Measurements from ENCODE around the gene RPL15.

DNA sequence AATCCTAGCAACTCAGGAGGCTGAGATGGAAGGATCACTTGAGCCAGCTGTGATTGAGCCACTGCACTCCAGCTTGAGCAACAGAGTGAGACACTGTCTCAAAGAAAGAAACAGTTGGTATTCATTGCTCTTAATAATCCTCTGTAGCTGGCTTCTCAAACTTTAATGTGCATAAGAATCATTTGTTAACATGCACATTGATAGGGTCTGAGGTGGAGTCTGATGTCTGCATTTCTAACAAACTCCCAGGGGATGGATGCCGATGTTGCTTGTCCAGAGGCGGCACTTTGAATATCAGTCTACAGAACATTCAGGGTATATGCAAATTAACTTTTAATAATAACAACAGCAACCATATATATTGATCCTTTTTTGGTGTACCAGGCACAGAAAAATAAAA lies 40.0 kb upstream of the RPL15 start:
- no peak for TF ChIP-seq CTCF (IDR thresholded peaks at IDR 0.05)
- TF ChIP-seq ZFX (IDR thresholded peaks at IDR 0.05; ENCODE audit: borderline replicate concordance): no peak
